ENCODE results near the gene EBF4. TPM values are rescaled to one million over a fixed set of nuclear protein-coding genes. Genes with fewer than 3 reads are reported as not detected.

Gene EBF4
- total RNA-seq, 1 experiment from 2014 or later, result 2.7 TPM

DNA sequence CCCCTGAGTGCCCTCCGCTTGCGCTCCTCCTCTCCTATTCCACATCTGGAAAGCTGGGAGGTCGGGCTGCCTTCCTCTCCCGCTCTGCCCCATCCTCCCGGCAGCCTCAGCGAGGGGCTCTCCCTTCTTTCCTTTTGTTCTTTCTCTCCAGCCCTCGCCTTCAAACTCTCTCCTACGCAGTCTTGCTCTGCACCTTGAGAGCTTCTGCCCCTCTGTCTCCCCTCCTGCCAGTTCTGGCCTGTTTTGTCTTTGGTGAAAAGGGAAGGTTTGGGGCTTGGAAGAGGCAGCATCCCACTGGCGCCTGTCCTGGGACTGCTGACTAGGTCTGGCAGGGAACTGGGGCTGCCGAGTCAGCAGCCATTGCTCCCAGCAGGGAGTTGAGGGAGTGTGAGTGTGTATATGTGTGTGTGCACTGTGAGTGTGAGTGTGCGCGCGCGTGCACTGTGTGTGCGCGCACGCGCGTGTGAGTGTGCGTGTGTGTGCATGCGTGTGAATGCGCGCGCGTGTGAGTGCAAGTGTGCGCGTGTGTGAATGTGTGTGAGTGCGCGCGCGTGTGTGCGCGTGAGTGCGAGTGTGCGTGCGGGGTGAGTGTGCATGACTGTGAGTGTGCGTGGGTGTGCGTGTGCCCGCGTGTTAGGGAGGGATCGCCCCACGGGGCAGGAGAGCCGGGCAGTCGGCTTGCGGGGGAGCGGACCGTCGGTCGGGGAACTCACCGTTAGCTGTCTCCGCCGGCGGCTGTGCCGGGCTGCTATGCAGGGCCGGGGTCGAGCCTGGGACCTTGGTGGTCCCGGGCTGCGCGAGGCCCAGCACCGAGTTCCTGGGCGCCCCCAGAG is 107.3 kb downstream of the EBF4 start (continued):
- TF ChIP-seq, protein P1, sequence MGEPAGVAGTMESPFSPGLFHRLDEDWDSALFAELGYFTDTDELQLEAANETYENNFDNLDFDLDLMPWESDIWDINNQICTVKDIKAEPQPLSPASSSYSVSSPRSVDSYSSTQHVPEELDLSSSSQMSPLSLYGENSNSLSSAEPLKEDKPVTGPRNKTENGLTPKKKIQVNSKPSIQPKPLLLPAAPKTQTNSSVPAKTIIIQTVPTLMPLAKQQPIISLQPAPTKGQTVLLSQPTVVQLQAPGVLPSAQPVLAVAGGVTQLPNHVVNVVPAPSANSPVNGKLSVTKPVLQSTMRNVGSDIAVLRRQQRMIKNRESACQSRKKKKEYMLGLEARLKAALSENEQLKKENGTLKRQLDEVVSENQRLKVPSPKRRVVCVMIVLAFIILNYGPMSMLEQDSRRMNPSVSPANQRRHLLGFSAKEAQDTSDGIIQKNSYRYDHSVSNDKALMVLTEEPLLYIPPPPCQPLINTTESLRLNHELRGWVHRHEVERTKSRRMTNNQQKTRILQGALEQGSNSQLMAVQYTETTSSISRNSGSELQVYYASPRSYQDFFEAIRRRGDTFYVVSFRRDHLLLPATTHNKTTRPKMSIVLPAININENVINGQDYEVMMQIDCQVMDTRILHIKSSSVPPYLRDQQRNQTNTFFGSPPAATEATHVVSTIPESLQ (CRISPR knock-in tag; IDR thresholded peaks at IDR 0.05), result no peak
- no peak for TF ChIP-seq TEAD1 (CRISPR knock-in tag; IDR thresholded peaks at IDR 0.05)
- no peak for TF ChIP-seq ZMAT4 (CRISPR knock-in tag; IDR thresholded peaks at IDR 0.05)
- 0 out of 2 replicates have a peak, but pooled peaks have one; percentile 28 for TF ChIP-seq JUN (CRISPR knock-in tag; IDR thresholded peaks at IDR 0.05)
- TF ChIP-seq ZNF396 (CRISPR knock-in tag; IDR thresholded peaks at IDR 0.05; ENCODE audit: borderline replicate concordance), result peak; percentile 85; the same call in 1 of the 2 replicates
- TF ChIP-seq ZNF232 (CRISPR knock-in tag; IDR thresholded peaks at IDR 0.05), result no peak
- TF ChIP-seq SP1 (CRISPR knock-in tag; conservative IDR thresholded peaks at IDR 0.05), result no peak
- TF ChIP-seq, protein P2, sequence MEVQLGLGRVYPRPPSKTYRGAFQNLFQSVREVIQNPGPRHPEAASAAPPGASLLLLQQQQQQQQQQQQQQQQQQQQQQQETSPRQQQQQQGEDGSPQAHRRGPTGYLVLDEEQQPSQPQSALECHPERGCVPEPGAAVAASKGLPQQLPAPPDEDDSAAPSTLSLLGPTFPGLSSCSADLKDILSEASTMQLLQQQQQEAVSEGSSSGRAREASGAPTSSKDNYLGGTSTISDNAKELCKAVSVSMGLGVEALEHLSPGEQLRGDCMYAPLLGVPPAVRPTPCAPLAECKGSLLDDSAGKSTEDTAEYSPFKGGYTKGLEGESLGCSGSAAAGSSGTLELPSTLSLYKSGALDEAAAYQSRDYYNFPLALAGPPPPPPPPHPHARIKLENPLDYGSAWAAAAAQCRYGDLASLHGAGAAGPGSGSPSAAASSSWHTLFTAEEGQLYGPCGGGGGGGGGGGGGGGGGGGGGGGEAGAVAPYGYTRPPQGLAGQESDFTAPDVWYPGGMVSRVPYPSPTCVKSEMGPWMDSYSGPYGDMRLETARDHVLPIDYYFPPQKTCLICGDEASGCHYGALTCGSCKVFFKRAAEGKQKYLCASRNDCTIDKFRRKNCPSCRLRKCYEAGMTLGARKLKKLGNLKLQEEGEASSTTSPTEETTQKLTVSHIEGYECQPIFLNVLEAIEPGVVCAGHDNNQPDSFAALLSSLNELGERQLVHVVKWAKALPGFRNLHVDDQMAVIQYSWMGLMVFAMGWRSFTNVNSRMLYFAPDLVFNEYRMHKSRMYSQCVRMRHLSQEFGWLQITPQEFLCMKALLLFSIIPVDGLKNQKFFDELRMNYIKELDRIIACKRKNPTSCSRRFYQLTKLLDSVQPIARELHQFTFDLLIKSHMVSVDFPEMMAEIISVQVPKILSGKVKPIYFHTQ (CRISPR knock-in tag; IDR thresholded peaks at IDR 0.05), result 0 out of 2 replicates have a peak, but pooled peaks have one; percentile 20
- TF ChIP-seq ERG (CRISPR knock-in tag; IDR thresholded peaks at IDR 0.05), result no peak; the same call in 1 of the 2 replicates
- TF ChIP-seq, protein P3, sequence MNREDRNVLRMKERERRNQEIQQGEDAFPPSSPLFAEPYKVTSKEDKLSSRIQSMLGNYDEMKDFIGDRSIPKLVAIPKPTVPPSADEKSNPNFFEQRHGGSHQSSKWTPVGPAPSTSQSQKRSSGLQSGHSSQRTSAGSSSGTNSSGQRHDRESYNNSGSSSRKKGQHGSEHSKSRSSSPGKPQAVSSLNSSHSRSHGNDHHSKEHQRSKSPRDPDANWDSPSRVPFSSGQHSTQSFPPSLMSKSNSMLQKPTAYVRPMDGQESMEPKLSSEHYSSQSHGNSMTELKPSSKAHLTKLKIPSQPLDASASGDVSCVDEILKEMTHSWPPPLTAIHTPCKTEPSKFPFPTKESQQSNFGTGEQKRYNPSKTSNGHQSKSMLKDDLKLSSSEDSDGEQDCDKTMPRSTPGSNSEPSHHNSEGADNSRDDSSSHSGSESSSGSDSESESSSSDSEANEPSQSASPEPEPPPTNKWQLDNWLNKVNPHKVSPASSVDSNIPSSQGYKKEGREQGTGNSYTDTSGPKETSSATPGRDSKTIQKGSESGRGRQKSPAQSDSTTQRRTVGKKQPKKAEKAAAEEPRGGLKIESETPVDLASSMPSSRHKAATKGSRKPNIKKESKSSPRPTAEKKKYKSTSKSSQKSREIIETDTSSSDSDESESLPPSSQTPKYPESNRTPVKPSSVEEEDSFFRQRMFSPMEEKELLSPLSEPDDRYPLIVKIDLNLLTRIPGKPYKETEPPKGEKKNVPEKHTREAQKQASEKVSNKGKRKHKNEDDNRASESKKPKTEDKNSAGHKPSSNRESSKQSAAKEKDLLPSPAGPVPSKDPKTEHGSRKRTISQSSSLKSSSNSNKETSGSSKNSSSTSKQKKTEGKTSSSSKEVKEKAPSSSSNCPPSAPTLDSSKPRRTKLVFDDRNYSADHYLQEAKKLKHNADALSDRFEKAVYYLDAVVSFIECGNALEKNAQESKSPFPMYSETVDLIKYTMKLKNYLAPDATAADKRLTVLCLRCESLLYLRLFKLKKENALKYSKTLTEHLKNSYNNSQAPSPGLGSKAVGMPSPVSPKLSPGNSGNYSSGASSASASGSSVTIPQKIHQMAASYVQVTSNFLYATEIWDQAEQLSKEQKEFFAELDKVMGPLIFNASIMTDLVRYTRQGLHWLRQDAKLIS (CRISPR knock-in tag; IDR thresholded peaks at IDR 0.05; ENCODE audit: borderline replicate concordance), result no peak
- no peak for TF ChIP-seq E2F4 (CRISPR knock-in tag; IDR thresholded peaks at IDR 0.05; ENCODE audit: borderline replicate concordance, low read depth)
- TF ChIP-seq NFATC4 (CRISPR knock-in tag; IDR thresholded peaks at IDR 0.05), result 0 out of 2 replicates have a peak, but pooled peaks have one; percentile 50
- TF ChIP-seq, protein P4, sequence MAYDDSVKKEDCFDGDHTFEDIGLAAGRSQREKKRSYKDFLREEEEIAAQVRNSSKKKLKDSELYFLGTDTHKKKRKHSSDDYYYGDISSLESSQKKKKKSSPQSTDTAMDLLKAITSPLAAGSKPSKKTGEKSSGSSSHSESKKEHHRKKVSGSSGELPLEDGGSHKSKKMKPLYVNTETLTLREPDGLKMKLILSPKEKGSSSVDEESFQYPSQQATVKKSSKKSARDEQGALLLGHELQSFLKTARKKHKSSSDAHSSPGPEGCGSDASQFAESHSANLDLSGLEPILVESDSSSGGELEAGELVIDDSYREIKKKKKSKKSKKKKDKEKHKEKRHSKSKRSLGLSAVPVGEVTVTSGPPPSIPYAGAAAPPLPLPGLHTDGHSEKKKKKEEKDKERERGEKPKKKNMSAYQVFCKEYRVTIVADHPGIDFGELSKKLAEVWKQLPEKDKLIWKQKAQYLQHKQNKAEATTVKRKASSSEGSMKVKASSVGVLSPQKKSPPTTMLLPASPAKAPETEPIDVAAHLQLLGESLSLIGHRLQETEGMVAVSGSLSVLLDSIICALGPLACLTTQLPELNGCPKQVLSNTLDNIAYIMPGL (CRISPR knock-in tag; IDR thresholded peaks at IDR 0.05), result no peak
- no peak; the same call in 1 of the 2 replicates for TF ChIP-seq CREB1 (CRISPR knock-in tag; IDR thresholded peaks at IDR 0.05)
- TF ChIP-seq, protein P5, sequence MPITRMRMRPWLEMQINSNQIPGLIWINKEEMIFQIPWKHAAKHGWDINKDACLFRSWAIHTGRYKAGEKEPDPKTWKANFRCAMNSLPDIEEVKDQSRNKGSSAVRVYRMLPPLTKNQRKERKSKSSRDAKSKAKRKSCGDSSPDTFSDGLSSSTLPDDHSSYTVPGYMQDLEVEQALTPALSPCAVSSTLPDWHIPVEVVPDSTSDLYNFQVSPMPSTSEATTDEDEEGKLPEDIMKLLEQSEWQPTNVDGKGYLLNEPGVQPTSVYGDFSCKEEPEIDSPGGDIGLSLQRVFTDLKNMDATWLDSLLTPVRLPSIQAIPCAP (CRISPR knock-in tag; IDR thresholded peaks at IDR 0.05), result no peak
- TF ChIP-seq, protein P6, sequence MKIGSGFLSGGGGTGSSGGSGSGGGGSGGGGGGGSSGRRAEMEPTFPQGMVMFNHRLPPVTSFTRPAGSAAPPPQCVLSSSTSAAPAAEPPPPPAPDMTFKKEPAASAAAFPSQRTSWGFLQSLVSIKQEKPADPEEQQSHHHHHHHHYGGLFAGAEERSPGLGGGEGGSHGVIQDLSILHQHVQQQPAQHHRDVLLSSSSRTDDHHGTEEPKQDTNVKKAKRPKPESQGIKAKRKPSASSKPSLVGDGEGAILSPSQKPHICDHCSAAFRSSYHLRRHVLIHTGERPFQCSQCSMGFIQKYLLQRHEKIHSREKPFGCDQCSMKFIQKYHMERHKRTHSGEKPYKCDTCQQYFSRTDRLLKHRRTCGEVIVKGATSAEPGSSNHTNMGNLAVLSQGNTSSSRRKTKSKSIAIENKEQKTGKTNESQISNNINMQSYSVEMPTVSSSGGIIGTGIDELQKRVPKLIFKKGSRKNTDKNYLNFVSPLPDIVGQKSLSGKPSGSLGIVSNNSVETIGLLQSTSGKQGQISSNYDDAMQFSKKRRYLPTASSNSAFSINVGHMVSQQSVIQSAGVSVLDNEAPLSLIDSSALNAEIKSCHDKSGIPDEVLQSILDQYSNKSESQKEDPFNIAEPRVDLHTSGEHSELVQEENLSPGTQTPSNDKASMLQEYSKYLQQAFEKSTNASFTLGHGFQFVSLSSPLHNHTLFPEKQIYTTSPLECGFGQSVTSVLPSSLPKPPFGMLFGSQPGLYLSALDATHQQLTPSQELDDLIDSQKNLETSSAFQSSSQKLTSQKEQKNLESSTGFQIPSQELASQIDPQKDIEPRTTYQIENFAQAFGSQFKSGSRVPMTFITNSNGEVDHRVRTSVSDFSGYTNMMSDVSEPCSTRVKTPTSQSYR (CRISPR knock-in tag; IDR thresholded peaks at IDR 0.05), result no peak
- no peak for TF ChIP-seq TEAD4 (CRISPR knock-in tag; IDR thresholded peaks at IDR 0.05)
- no peak for TF ChIP-seq OVOL2 (CRISPR knock-in tag; IDR thresholded peaks at IDR 0.05; ENCODE audit: borderline replicate concordance)
- 0 out of 2 replicates have a peak, but pooled peaks have one; percentile 55 for TF ChIP-seq EMX1 (CRISPR knock-in tag; IDR thresholded peaks at IDR 0.05)
- no peak for TF ChIP-seq FOXK1 (CRISPR knock-in tag; IDR thresholded peaks at IDR 0.05)
